Thymus (tissue), 14 donors: ENCODE results near the gene PYURF. TPM values are rescaled to one million over a fixed set of nuclear protein-coding genes. Genes with fewer than 3 reads are reported as not detected.
"Not testable (repeated sequence)": the region's sequence is repeated elsewhere in the genome, so short reads cannot be mapped to it uniquely, and the experiment has no call there.

ENCODE experiments used
- DNase-seq, 9 donors: peaks; one replicate each; pipeline ENCODE4 v3.0.0-alpha.2; 2013; ENCODE audit warnings: low spot score in 9 of 9, low read depth in 6 of 9, missing footprints in 1 of 9
- H3K27ac ChIP-seq, 2 donors: one replicate each; pipeline ENCODE4 v1.5.1; 2013; ENCODE audit warnings: control low read depth in 1 of 2, low read depth in 1 of 2, low read length in 1 of 2, mild to moderate bottlenecking in 1 of 2, moderate library complexity in 1 of 2
- H3K27me3 ChIP-seq, 2 donors: one replicate each; pipeline ENCODE4 v1.5.1; 2013; ENCODE audit warnings: low read length in 1 of 2; ENCODE audit not compliant: control insufficient read depth in 2 of 2, insufficient read depth in 1 of 2
- H3K36me3 ChIP-seq, 2 donors: one replicate each; pipeline ENCODE4 v1.5.1; 2013; ENCODE audit warnings: low read length in 1 of 2, mild to moderate bottlenecking in 1 of 2, moderate library complexity in 1 of 2; ENCODE audit not compliant: control insufficient read depth in 2 of 2, insufficient read depth in 2 of 2
- H3K4me1 ChIP-seq, 2 donors: one replicate each; pipeline ENCODE4 v1.5.1; 2013; ENCODE audit warnings: low read length in 2 of 2; ENCODE audit not compliant: control insufficient read depth in 2 of 2, insufficient read depth in 2 of 2
- H3K4me3 ChIP-seq, 2 donors: one replicate each; pipeline ENCODE4 v1.5.1; 2013; ENCODE audit warnings: low read length in 2 of 2, control low read depth in 1 of 2, mild to moderate bottlenecking in 1 of 2
- H3K9me3 ChIP-seq, 2 donors: one replicate each; pipeline ENCODE4 v1.5.1; 2013; ENCODE audit warnings: low read length in 1 of 2, mild to moderate bottlenecking in 1 of 2; ENCODE audit not compliant: control insufficient read depth in 2 of 2, insufficient read depth in 1 of 2
- WGBS: extraction: QIAGEN DNeasy Blood & Tissue Kit; methylation state at CpG from one replicate; pipeline ENCODE4 v1.1.7; 2013; 5-methylcytosine and 5-hydroxymethylcytosine counted together
- long read RNA-seq, 10 donors: transcript quantifications; one replicate each; lab custom pipeline, GENCODE V29; 2026
- polyA plus RNA-seq: library from polyadenylated mRNA; stranded (reverse); fragments of 200-250 nt; gene quantifications from one replicate; pipeline ENCODE4 v1.2.3, GENCODE V29; 2013
- total RNA-seq: library from RNA; stranded (reverse); fragments of 120-200 nt; gene quantifications from one replicate; pipeline ENCODE4 v1.2.4, GENCODE V29; 2013
- donor health status: healthy.

Gene PYURF, protein sequence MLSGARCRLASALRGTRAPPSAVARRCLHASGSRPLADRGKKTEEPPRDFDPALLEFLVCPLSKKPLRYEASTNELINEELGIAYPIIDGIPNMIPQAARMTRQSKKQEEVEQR
- 86.5 TPM for total RNA-seq
- 122 TPM for polyA plus RNA-seq
- long read RNA-seq, donor 1, transcript PYURF-201 (2 exons, 1,361 nt) = major isoform, 8 of 8 reads
- long read RNA-seq, donor 1, partial matches to known transcripts = 0 of 8 reads
- long read RNA-seq, donor 1, other reads (novel, unspliced or antisense) = 0 of 8 reads
- long read RNA-seq, donor 2 = 0 reads
- long read RNA-seq, donor 3, transcript PYURF-201 (2 exons, 1,361 nt) = major isoform, 92 of 92 reads
- long read RNA-seq, donor 3, partial matches to known transcripts = 0 of 92 reads
- long read RNA-seq, donor 3, other reads (novel, unspliced or antisense) = 0 of 92 reads
- long read RNA-seq, donor 4, transcript PYURF-201 (2 exons, 1,361 nt) = major isoform, 32 of 32 reads
- long read RNA-seq, donor 4, partial matches to known transcripts = 0 of 32 reads
- long read RNA-seq, donor 4, other reads (novel, unspliced or antisense) = 0 of 32 reads
- long read RNA-seq, donor 5, transcript PYURF-201 (2 exons, 1,361 nt) = major isoform, 115 of 115 reads
- long read RNA-seq, donor 5, partial matches to known transcripts = 0 of 115 reads
- long read RNA-seq, donor 5, other reads (novel, unspliced or antisense) = 0 of 115 reads
- long read RNA-seq, donor 6, transcript PYURF-201 (2 exons, 1,361 nt) = major isoform, 65 of 65 reads
- long read RNA-seq, donor 6, partial matches to known transcripts = 0 of 65 reads
- long read RNA-seq, donor 6, other reads (novel, unspliced or antisense) = 0 of 65 reads
- long read RNA-seq, donor 7, transcript PYURF-201 (2 exons, 1,361 nt) = major isoform, 83 of 83 reads
- long read RNA-seq, donor 7, partial matches to known transcripts = 0 of 83 reads
- long read RNA-seq, donor 7, other reads (novel, unspliced or antisense) = 0 of 83 reads
- long read RNA-seq, donor 8, transcript PYURF-201 (2 exons, 1,361 nt) = major isoform, 33 of 33 reads
- long read RNA-seq, donor 8, partial matches to known transcripts = 0 of 33 reads
- long read RNA-seq, donor 8, other reads (novel, unspliced or antisense) = 0 of 33 reads
- long read RNA-seq, donor 9, transcript PYURF-201 (2 exons, 1,361 nt) = major isoform, 37 of 37 reads
- long read RNA-seq, donor 9, partial matches to known transcripts = 0 of 37 reads
- long read RNA-seq, donor 9, other reads (novel, unspliced or antisense) = 0 of 37 reads
- long read RNA-seq, donor 10, transcript PYURF-201 (2 exons, 1,361 nt) = major isoform, 49 of 49 reads
- long read RNA-seq, donor 10, partial matches to known transcripts = 0 of 49 reads
- long read RNA-seq, donor 10, other reads (novel, unspliced or antisense) = 0 of 49 reads

- Histone ChIP-seq H3K4me3 (peak within 1 kb of the TSS; percentile 82 to 87), H3K9me3 (no peaks in the 10 kb centered on the region), H3K4me1 (peaks cover 4 to 18% of the 10 kb centered on the region in 2 donors), H3K27ac (peak within 1 kb of the TSS; percentile 67 to 80), H3K36me3 (peaks cover 0 to 13% of the 10 kb centered on the region in 2 donors), H3K27me3 (no peaks in the 10 kb centered on the region)
- WGBS = under 1% methylated on average over 68 of the region's 68 CpGs
- peak in 6 of 9 donors; percentile 43 to 75 (median 54) for DNase-seq
Observed at GRCh38 chr4:88523325-88524129, at the start of gene PYURF. Gene PYURF (minus strand): TSS chr4:88523776. CDS start chr4:88523700, 76 bp downstream.

- DNase-seq = no peak
- H3K4me3 ChIP-seq = no peak overlapping the region
- H3K4me1 ChIP-seq = no peaks in the 10 kb centered on the region
- H3K27me3 ChIP-seq = no peaks in the 10 kb centered on the region
- H3K9me3 ChIP-seq = no peaks in the 10 kb centered on the region
- no peak overlapping the region for H3K27ac ChIP-seq
- H3K36me3 ChIP-seq = no peaks in the 10 kb centered on the region
Observed at GRCh38 chr4:88570001-88570400, 46.4 kb upstream of the PYURF start.

DNA sequence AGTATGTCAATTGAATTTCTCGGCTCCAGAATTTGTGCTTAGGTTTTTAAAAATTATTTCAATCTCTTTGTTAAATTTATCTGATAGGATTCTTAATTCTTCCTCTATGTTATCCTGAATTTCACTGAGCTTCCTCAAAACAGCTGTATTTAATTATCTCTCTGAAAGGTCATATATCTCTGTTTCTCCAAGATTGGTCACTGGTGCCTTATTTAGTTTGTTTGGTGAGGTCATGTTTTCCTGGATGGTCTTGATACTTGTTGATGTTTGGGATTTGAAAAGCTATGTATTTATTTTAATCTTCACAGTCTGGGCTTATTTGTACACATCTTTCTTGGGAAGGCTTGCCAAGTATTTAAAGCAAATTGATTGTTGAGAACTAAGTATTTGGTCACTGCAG, 44.0 kb upstream of the PYURF start:
- WGBS = 98% methylated on average over 1 of the region's 1 CpG
- DNase-seq = no peak

DNA sequence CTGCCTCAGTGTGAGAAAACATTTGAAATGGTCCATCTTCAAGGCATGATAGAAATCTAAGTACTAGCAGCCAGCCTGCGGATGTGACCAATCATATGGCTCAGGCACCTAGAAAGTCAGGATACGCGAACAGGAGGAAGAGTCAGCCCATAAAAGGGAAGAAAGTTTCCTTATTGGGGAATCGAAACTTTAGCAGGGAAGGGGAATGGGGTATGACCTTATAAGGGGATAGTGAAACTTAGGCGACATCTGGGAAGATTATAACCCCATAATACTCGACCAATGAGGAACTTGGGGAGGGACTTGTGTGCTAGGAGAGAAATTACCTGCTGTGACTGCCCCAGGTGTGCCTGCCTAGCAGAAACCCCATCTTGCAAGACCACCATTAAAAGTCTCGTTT, 26.2 kb upstream of the PYURF start:
- no peaks in the 10 kb centered on the region for H3K27me3 ChIP-seq
- H3K4me1 ChIP-seq = no peaks in the 10 kb centered on the region
- no peaks in the 10 kb centered on the region for H3K36me3 ChIP-seq
- 95% methylated on average over 7 of the region's 7 CpGs for WGBS
- no peaks in the 10 kb centered on the region for H3K9me3 ChIP-seq
- H3K27ac ChIP-seq = no peak overlapping the region
- DNase-seq = no peak
- no peak overlapping the region for H3K4me3 ChIP-seq

More for the DNA sequence above, 44.0 kb upstream of the PYURF start:
- no peak overlapping the region for H3K27ac ChIP-seq
- no peaks in the 10 kb centered on the region for H3K36me3 ChIP-seq
- H3K27me3 ChIP-seq = no peaks in the 10 kb centered on the region
- no peaks in the 10 kb centered on the region for H3K4me1 ChIP-seq
- H3K9me3 ChIP-seq = no peaks in the 10 kb centered on the region
- no peak overlapping the region for H3K4me3 ChIP-seq

GRCh38 chr4:88539322-88540068, 15.9 kb upstream of the PYURF start:
- not testable (repeated sequence) for H3K36me3 ChIP-seq, H3K27me3 ChIP-seq, H3K4me1 ChIP-seq, H3K27ac ChIP-seq, H3K9me3 ChIP-seq, H3K4me3 ChIP-seq
- WGBS = 24% methylated on average over 9 of the region's 9 CpGs
- peak in 3 of 9 donors; percentile 35 to 64 (median 63) for DNase-seq

- DNase-seq = no peak
- Histone ChIP-seq H3K9me3 (no peaks in the 10 kb centered on the region), H3K36me3 (no peaks in the 10 kb centered on the region), H3K4me3 (no peak overlapping the region), H3K4me1 (no peaks in the 10 kb centered on the region), H3K27ac (no peak overlapping the region), H3K27me3 (no peaks in the 10 kb centered on the region)
- WGBS = 93% methylated on average over 1 of the region's 1 CpG
Observed at GRCh38 chr4:88537709-88538108, 14.1 kb upstream of the PYURF start.

DNA sequence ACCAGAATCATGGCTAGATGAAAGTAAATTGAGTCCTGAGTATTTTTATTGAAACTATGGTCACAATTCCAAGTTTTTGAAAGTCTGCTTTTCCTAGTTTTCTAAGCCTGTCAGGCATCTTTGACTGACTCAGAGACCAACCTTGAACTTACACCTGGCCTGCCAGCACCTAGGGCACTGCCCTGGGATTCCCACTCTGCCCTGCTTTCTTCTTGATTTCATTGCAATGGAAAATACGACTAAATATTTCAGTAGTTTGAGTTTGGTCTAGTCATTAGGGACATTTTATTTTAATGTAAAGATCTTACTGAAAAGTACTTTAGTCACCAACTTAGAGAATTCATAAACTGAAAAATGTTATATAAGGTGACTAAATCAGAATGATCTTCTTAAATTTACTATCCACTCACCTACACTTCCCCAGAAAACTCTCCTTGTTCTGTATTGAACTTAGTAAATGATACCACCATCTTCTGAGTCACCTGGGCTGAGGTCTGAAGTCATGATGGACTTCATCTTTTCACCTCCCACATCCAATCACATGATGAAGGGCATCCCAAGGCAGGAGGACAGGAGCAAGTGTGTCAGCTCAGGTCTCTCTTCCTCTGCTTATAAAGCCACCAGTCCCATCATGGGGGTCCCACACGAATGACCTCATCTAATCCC, 11.6 kb upstream of the PYURF start:
- DNase-seq = no peak
- H3K27ac ChIP-seq = no peak overlapping the region
- 100% methylated on average over 2 of the region's 2 CpGs for WGBS

More for the DNA sequence above, 11.6 kb upstream of the PYURF start:
- Histone ChIP-seq H3K4me1 (no peaks in the 10 kb centered on the region), H3K27me3 (no peaks in the 10 kb centered on the region), H3K9me3 (no peaks in the 10 kb centered on the region), H3K4me3 (no peak overlapping the region), H3K36me3 (no peaks in the 10 kb centered on the region)
